PC-3 (cell line): ENCODE data around the gene SDCBP2. TPM values are rescaled to one million over a fixed set of nuclear protein-coding genes. Genes with fewer than 3 reads are reported as not detected.
A peak's percentile ranks its signal among the peaks of the same experiment; 100 is the strongest.

Experiments used
- ATAC-seq: fragments of 200-7000 bp; cut with Tn5 transposase; 2 replicates; pipeline ENCODE4 v1.9.1; 2020; ENCODE audit warnings: mild to moderate bottlenecking, moderate library complexity
- BruUV-seq: library from RNA; stranded (reverse); fragments of 400-500 nt; replicated peaks from 2 replicates; lab custom pipeline; 2021; lab: Mats Ljungman, UMichigan
- CTCF ChIA-PET: fragments of 300-600 bp; sonication (Branson Sonifier 250); formaldehyde crosslinking; loops from one replicate; lab custom pipeline; 2022; ENCODE audit warnings: antibody characterized with exemption; lab: Charles Lee
- POLR2A ChIA-PET: fragments of 300-600 bp; sonication (Branson Sonifier 250); formaldehyde crosslinking; loops from one replicate; lab custom pipeline; 2022; ENCODE audit warnings: antibody characterized with exemption; ENCODE audit not compliant: unreplicated experiment; lab: Charles Lee
- DNase-seq: peaks from one replicate; pipeline ENCODE4 v3.0.0-alpha.2; 2015
- H2AFZ ChIP-seq: fragments of 300-600 bp; sonication (generic); 2 replicates; pipeline ENCODE4 v1.6.0; 2016; ENCODE audit warnings: antibody characterized with exemption, low read length
- H3F3A ChIP-seq: fragments of 300-600 bp; sonication (generic); one replicate; pipeline ENCODE4 v1.6.0; 2017; ENCODE audit warnings: antibody characterized with exemption, low read length, control low read depth, mild to moderate bottlenecking; ENCODE audit not compliant: unreplicated experiment
- H3K27ac ChIP-seq: fragments of 300-600 bp; sonication (generic); 2 replicates; pipeline ENCODE4 v1.5.1; 2016; ENCODE audit warnings: mild to moderate bottlenecking, low read length
- H3K27me3 ChIP-seq: fragments of 300-600 bp; sonication (generic); 2 replicates; pipeline ENCODE4 v1.6.1; 2016; ENCODE audit warnings: low read length, mixed read lengths
- H3K36me3 ChIP-seq: fragments of 300-600 bp; sonication (generic); 2 replicates; pipeline ENCODE4 v1.6.1; 2016; ENCODE audit warnings: low read depth, mixed run types, low read length, mixed read lengths
- H3K4me1 ChIP-seq: fragments of 300-600 bp; sonication (generic); 2 replicates; pipeline ENCODE4 v1.5.1; 2016; ENCODE audit warnings: low read length; ENCODE audit not compliant: insufficient read depth
- H3K4me2 ChIP-seq: fragments of 300-600 bp; sonication (generic); 2 replicates; pipeline ENCODE4 v1.6.0; 2016; ENCODE audit warnings: low read length
- H3K4me3 ChIP-seq: fragments of 300-600 bp; sonication (generic); 2 replicates; pipeline ENCODE4 v1.5.1; 2016; ENCODE audit warnings: mild to moderate bottlenecking, low read length, mixed read lengths
- H3K79me2 ChIP-seq: fragments of 300-600 bp; sonication (generic); 2 replicates; pipeline ENCODE4 v1.6.1; 2017; ENCODE audit warnings: low read length, mixed read lengths
- H3K9ac ChIP-seq: fragments of 300-600 bp; sonication (generic); 2 replicates; pipeline ENCODE4 v1.6.0; 2016; ENCODE audit warnings: mild to moderate bottlenecking, low read length
- H3K9me2 ChIP-seq: fragments of 300-600 bp; sonication (generic); replicated peaks from 2 replicates; pipeline ENCODE4 v1.6.1; 2016; ENCODE audit warnings: mixed run types, low read length, mixed read lengths
- H3K9me3 ChIP-seq: fragments of 300-600 bp; sonication (generic); 2 replicates; pipeline ENCODE4 v1.6.1; 2016; ENCODE audit warnings: low read length, mixed read lengths
- H4K20me1 ChIP-seq: fragments of 300-600 bp; sonication (generic); 2 replicates; pipeline ENCODE4 v1.6.1; 2016; ENCODE audit warnings: low read length, mixed read lengths
- EZH2 ChIP-seq: fragments of 300-600 bp; sonication (generic); IDR thresholded peaks from one replicate; pipeline ENCODE4 v1.6.1; 2017; ENCODE audit warnings: antibody characterized with exemption, mild to moderate bottlenecking, low read length; ENCODE audit not compliant: unreplicated experiment
- EZH2phosphoT487 ChIP-seq: fragments of 300-600 bp; sonication (generic); IDR thresholded peaks from 2 replicates; pipeline ENCODE4 v1.6.1; 2018; ENCODE audit warnings: mild to moderate bottlenecking, antibody characterized with exemption, low read length, borderline replicate concordance
- intact Hi-C: fragments of 100-400 bp; cut with micrococcal nuclease; formaldehyde crosslinking; loops from 2 replicates; pipeline ENCODE4 v1.9.0; 2023
- total RNA-seq: library from RNA; depleted of rRNA; stranded (reverse); fragments of >200 nt; gene quantifications from 2 replicates; pipeline ENCODE4 v1.2.3, GENCODE V29; 2014
- TF ChIP-seq, protein P1 (sequence below): fragments of 300-600 bp; sonication (generic); conservative IDR thresholded peaks from 2 replicates; pipeline ENCODE4 v1.5.1; 2017; ENCODE audit warnings: antibody characterized with exemption, low read depth, mild to moderate bottlenecking, low read length

The SDCBP2 gene
- total RNA-seq, 1 experiment from 2014 or later, result 14.4 TPM

- intact Hi-C loops, result no loop called here
- Histone ChIP-seq H3K4me3 (no peak overlapping the region), H3K27me3 (no peaks in the 10 kb centered on the region), H3K4me2 (peak overlapping the region; percentile 30), H3K9me3 (no peaks in the 10 kb centered on the region), H2AFZ (no peak overlapping the region), H3K4me1 (peaks cover 50% of the 10 kb centered on the region), H3F3A (no peaks in the 10 kb centered on the region), H3K9me2 (no peaks in the 10 kb centered on the region), H4K20me1 (no peaks in the 10 kb centered on the region), H3K9ac (peak overlapping the region; percentile 74), H3K79me2 (peaks cover 83% of the 10 kb centered on the region), H3K36me3 (peaks cover 12% of the 10 kb centered on the region), H3K27ac (peak overlapping the region; percentile 92)
- ChIA-PET POLR2A (no interaction called here), CTCF (interaction anchor here (0.6 to 0.7 kb wide), 2 partner anchors 107 to 120 kb away, joined by 5 to 6 read pairs; no protein-coding TSS in a partner anchor)
- peak; percentile 53 for DNase-seq
- TF ChIP-seq EZH2phosphoT487 (no peak), EZH2 (no peak)
- TF ChIP-seq, protein P1, sequence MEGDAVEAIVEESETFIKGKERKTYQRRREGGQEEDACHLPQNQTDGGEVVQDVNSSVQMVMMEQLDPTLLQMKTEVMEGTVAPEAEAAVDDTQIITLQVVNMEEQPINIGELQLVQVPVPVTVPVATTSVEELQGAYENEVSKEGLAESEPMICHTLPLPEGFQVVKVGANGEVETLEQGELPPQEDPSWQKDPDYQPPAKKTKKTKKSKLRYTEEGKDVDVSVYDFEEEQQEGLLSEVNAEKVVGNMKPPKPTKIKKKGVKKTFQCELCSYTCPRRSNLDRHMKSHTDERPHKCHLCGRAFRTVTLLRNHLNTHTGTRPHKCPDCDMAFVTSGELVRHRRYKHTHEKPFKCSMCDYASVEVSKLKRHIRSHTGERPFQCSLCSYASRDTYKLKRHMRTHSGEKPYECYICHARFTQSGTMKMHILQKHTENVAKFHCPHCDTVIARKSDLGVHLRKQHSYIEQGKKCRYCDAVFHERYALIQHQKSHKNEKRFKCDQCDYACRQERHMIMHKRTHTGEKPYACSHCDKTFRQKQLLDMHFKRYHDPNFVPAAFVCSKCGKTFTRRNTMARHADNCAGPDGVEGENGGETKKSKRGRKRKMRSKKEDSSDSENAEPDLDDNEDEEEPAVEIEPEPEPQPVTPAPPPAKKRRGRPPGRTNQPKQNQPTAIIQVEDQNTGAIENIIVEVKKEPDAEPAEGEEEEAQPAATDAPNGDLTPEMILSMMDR, result no peak
- ATAC-seq, result no peak
- no TSS peak for BruUV-seq
Measured at GRCh38 chr20:1330075-1330830, 1.3 kb upstream of the SDCBP2 start.

GRCh38 chr20:1327827-1328679, 886 bp downstream of the SDCBP2 start:
- H2AFZ ChIP-seq, result no peak overlapping the region
- H3F3A ChIP-seq, result no peaks in the 10 kb centered on the region
- intact Hi-C loops, result loop anchor here (5.0 kb wide), 1 partner anchor 109 kb away; no protein-coding TSS in a partner anchor
- CTCF ChIA-PET, result interaction anchor here (0.7 kb wide), 1 partner anchor 176 kb away, joined by 3 read pairs; no protein-coding TSS in a partner anchor
- H3K27ac ChIP-seq, result peak overlapping the region; percentile 92
- DNase-seq, result no peak
- H4K20me1 ChIP-seq, result no peaks in the 10 kb centered on the region
- TF ChIP-seq EZH2 (no peak), EZH2phosphoT487 (no peak)
- H3K4me3 ChIP-seq, result peak overlapping the region; percentile 54
- peaks cover 7% of the 10 kb centered on the region for H3K36me3 ChIP-seq
- peak overlapping the region; percentile 74 for H3K9ac ChIP-seq
- peaks cover 67% of the 10 kb centered on the region for H3K4me1 ChIP-seq
- no TSS peak for BruUV-seq
- peaks cover 77% of the 10 kb centered on the region for H3K79me2 ChIP-seq
- H3K4me2 ChIP-seq, result peak overlapping the region; percentile 91
- no peaks in the 10 kb centered on the region for H3K27me3 ChIP-seq
- no peak for ATAC-seq
- no peaks in the 10 kb centered on the region for H3K9me2 ChIP-seq
- no peaks in the 10 kb centered on the region for H3K9me3 ChIP-seq
- POLR2A ChIA-PET, result interaction anchor here (0.6 kb wide), 1 partner anchor 1179 kb away, joined by 7 read pairs; no protein-coding TSS in a partner anchor

GRCh38 chr20:1327241-1327653, 1.7 kb downstream of the SDCBP2 start:
- no peaks in the 10 kb centered on the region for H3K9me3 ChIP-seq
- TF ChIP-seq, protein P1, result no peak
- TF ChIP-seq EZH2, result no peak
- TF ChIP-seq EZH2phosphoT487, result no peak
- DNase-seq, result peak; percentile 57
- H3K9me2 ChIP-seq, result no peaks in the 10 kb centered on the region
- H3K9ac ChIP-seq, result peak overlapping the region; percentile 98
- no peaks in the 10 kb centered on the region for H3F3A ChIP-seq
- peak overlapping the region; percentile 92 for H3K27ac ChIP-seq
- CTCF ChIA-PET, result interaction anchor here (0.7 kb wide), 1 partner anchor 176 kb away, joined by 3 read pairs; no protein-coding TSS in a partner anchor
- peaks cover 69% of the 10 kb centered on the region for H3K79me2 ChIP-seq
- no peaks in the 10 kb centered on the region for H4K20me1 ChIP-seq
- intact Hi-C loops, result loop anchor here (5.0 kb wide), 1 partner anchor 110 kb away; no protein-coding TSS in a partner anchor
- POLR2A ChIA-PET, result interaction anchor here (0.6 kb wide), 1 partner anchor 1180 kb away, joined by 7 read pairs; no protein-coding TSS in a partner anchor
- H3K27me3 ChIP-seq, result no peaks in the 10 kb centered on the region
- no peaks in the 10 kb centered on the region; the same call in none of the 2 replicates for H3K36me3 ChIP-seq
- no TSS peak for BruUV-seq
- ATAC-seq, result no peak; the same call in 1 of the 2 replicates
- peak overlapping the region; percentile 91 for H3K4me2 ChIP-seq
- no peak overlapping the region for H2AFZ ChIP-seq
- peak overlapping the region; percentile 74 for H3K4me3 ChIP-seq
- peaks cover 74% of the 10 kb centered on the region for H3K4me1 ChIP-seq
